Endothelial cell of umbilical vein (primary cell): ENCODE data around the gene FAM174B. TPM values are rescaled to one million over a fixed set of nuclear protein-coding genes. Genes with fewer than 3 reads are reported as not detected.

Experiments
- BruUV-seq: library from RNA; stranded (reverse); fragments of 400-500 nt; replicated peaks from 2 replicates; lab custom pipeline; 2021; lab: Mats Ljungman, UMichigan
- CTCF ChIA-PET: fragments of 300-600, 350-600 bp; sonication (Branson Sonifier 250); formaldehyde crosslinking; loops from one replicate; lab custom pipeline; 2021; ENCODE audit warnings: antibody characterized with exemption, inconsistent platforms; lab: Charles Lee
- POLR2A ChIA-PET: fragments of 300-600, 350-600 bp; sonication (Branson Sonifier 250); formaldehyde crosslinking; loops from one replicate; lab custom pipeline; 2021; ENCODE audit warnings: antibody characterized with exemption, inconsistent platforms; lab: Charles Lee
- DNase-seq: peaks from one replicate; pipeline ENCODE4 v3.0.0-alpha.2; 2011; ENCODE audit warnings: low read depth, low spot score
- FAIRE-seq: peaks from 2 replicates; lab custom pipeline; 2011; peaks lifted over from hg19 to GRCh38; lab: Jason Lieb, UNC
- H2AFZ ChIP-seq: 2 replicates; pipeline ENCODE4 v1.6.0; 2012; ENCODE audit warnings: low read depth, low read length, control low read depth, inconsistent platforms
- H3K27ac ChIP-seq: 2 replicates; pipeline ENCODE4 v1.5.1; 2011; ENCODE audit warnings: low read depth, mild to moderate bottlenecking, control low read depth, low read length, moderate library complexity; ENCODE audit not compliant: insufficient read depth
- H3K27me3 ChIP-seq, 2 experiments: 2 replicates each; pipeline versions ENCODE4 v1.6.0 to v1.6.1; 2011; ENCODE audit warnings: low read length in 2 of 2, mixed read lengths in 1 of 2; ENCODE audit not compliant: control insufficient read depth in 2 of 2, insufficient read depth in 2 of 2
- H3K36me3 ChIP-seq, 2 experiments: 2 replicates in 1 of 2; 3 replicates in 1 of 2; pipeline ENCODE4 v1.5.1; 2011; ENCODE audit warnings: low read length in 2 of 2, mild to moderate bottlenecking in 1 of 2, moderate library complexity in 1 of 2; ENCODE audit not compliant: control insufficient read depth in 2 of 2, insufficient read depth in 2 of 2; ENCODE audit errors: extremely low read depth in 1 of 2
- H3K4me1 ChIP-seq: 3 replicates; pipeline ENCODE4 v1.5.1; 2011; ENCODE audit warnings: mild to moderate bottlenecking, low read length; ENCODE audit not compliant: control insufficient read depth, insufficient read depth; ENCODE audit errors: extremely low read depth
- H3K4me2 ChIP-seq: 2 replicates; pipeline ENCODE4 v1.6.1; 2011; ENCODE audit warnings: low read length, control low read depth, mixed read lengths; ENCODE audit not compliant: insufficient read depth
- H3K4me3 ChIP-seq, 3 experiments: fragments of 200-600 bp in 1 of 3; sonication (generic), shearing (Covaris generic) in 1 of 3; replicated peaks in 1 of 3; 2 replicates each; pipeline ENCODE4 v1.5.1; 2011 to 2016; ENCODE audit warnings: control low read depth in 3 of 3, low read length in 3 of 3, mild to moderate bottlenecking in 2 of 3, inconsistent platforms in 1 of 3, low read depth in 1 of 3, moderate library complexity in 1 of 3; ENCODE audit not compliant: insufficient read depth in 1 of 3
- H3K79me2 ChIP-seq: 2 replicates; pipeline ENCODE4 v1.6.0; 2012; ENCODE audit warnings: low read length, inconsistent platforms; ENCODE audit not compliant: control insufficient read depth, insufficient read depth
- H3K9ac ChIP-seq: replicated peaks from 2 replicates; pipeline ENCODE3; 2011; ENCODE audit warnings: low read length, control low read depth; ENCODE audit not compliant: insufficient read depth; ENCODE audit errors: extremely low read depth
- H3K9me1 ChIP-seq: replicated peaks from 3 replicates; pipeline ENCODE4 v1.6.0; 2011; ENCODE audit warnings: mild to moderate bottlenecking, low read length; ENCODE audit not compliant: control insufficient read depth, insufficient read depth; ENCODE audit errors: extremely low read depth
- H3K9me3 ChIP-seq: replicated peaks from 2 replicates; pipeline ENCODE4 v1.5.1; 2012; ENCODE audit warnings: low read length, inconsistent platforms; ENCODE audit not compliant: control insufficient read depth, insufficient read depth
- H4K20me1 ChIP-seq: replicated peaks from 2 replicates; pipeline ENCODE3; 2011; ENCODE audit warnings: mild to moderate bottlenecking, low read length; ENCODE audit not compliant: control insufficient read depth, insufficient read depth; ENCODE audit errors: extremely low read depth
- EZH2 ChIP-seq: IDR thresholded peaks from 2 replicates; pipeline ENCODE4 v1.6.1; 2012; ENCODE audit warnings: borderline replicate concordance, low read depth, mild to moderate bottlenecking, moderate library complexity, low read length, inconsistent platforms; ENCODE audit not compliant: severe bottlenecking
- FOS ChIP-seq: IDR thresholded peaks from 2 replicates; pipeline ENCODE4 v1.6.1; 2011; ENCODE audit warnings: mild to moderate bottlenecking, low read length, moderate library complexity, borderline replicate concordance; ENCODE audit not compliant: insufficient read depth
- GATA2 ChIP-seq: IDR thresholded peaks from 2 replicates; pipeline ENCODE4 v1.7.0; 2011; ENCODE audit warnings: low read depth, mild to moderate bottlenecking, moderate library complexity, mixed read lengths, low read length; ENCODE audit not compliant: insufficient read length, insufficient read depth
- JUN ChIP-seq: IDR thresholded peaks from 2 replicates; pipeline ENCODE4 v1.6.1; 2011; ENCODE audit warnings: borderline replicate concordance, low read depth; ENCODE audit not compliant: insufficient read length, insufficient read depth
- MYC ChIP-seq: IDR thresholded peaks from one replicate; pipeline ENCODE4 v1.6.1; 2011; ENCODE audit warnings: mild to moderate bottlenecking, low read depth, low read length
- POLR2A ChIP-seq: IDR thresholded peaks from 2 replicates; pipeline ENCODE4 v1.6.1; 2012; ENCODE audit warnings: low read depth, mild to moderate bottlenecking, control low read depth, low read length
- POLR2AphosphoS5 ChIP-seq: IDR thresholded peaks from 2 replicates; pipeline ENCODE4 v1.6.1; 2012; ENCODE audit warnings: low read depth, mild to moderate bottlenecking, control low read depth, low read length, moderate library complexity; ENCODE audit not compliant: insufficient read depth
- dilution Hi-C: fragments of 300-500 bp; cut with MboI; formaldehyde crosslinking; loops from one replicate; pipeline ENCODE4 v1.15.0; 2019; ENCODE audit warnings: low sequenced_read_pairs; ENCODE audit not compliant: extremely low pct_ligation_motif_present
- intact Hi-C: fragments of 100-400 bp; cut with micrococcal nuclease; formaldehyde crosslinking; loops from one replicate; pipeline ENCODE4 v1.10.0; 2022
- polyA plus RNA-seq, 4 experiments: library from polyadenylated mRNA; depleted of rRNA in 3 of 4; stranded (reverse) in 3 of 4; unstranded in 1 of 4; fragments of >200 nt; gene quantifications; 2 replicates each; pipeline versions ENCODE4 v1.2.1 to v1.2.3, GENCODE V29; 2011 to 2012; ENCODE audit warnings: missing spikeins in 1 of 4
- total RNA-seq: library from RNA; stranded (reverse); gene quantifications from 2 replicates; pipeline ENCODE4 v1.2.3, GENCODE V29; 2021
- TF ChIP-seq, protein P1 (sequence below), 2 donors: IDR thresholded peaks; 1 replicate in 1 of 2; 2 replicates in 1 of 2; pipeline ENCODE4 v1.5.1; 2011; ENCODE audit warnings: low read length in 2 of 2, mild to moderate bottlenecking in 2 of 2, moderate library complexity in 2 of 2, control low read depth in 1 of 2, inconsistent platforms in 1 of 2, low read depth in 1 of 2; ENCODE audit not compliant: insufficient read depth in 1 of 2; ENCODE audit errors: extremely low read depth in 1 of 2
- TF ChIP-seq, protein P2 (sequence below): IDR thresholded peaks from 2 replicates; pipeline ENCODE4 v1.6.1; 2011; ENCODE audit not compliant: insufficient read depth, insufficient read length

The FAM174B gene
- total and polyA plus RNA-seq, 2 donors (not counting 3 experiments of a cell fraction or from before 2014, with no cell fraction given) = 25.9 to 30.2 TPM

DNA sequence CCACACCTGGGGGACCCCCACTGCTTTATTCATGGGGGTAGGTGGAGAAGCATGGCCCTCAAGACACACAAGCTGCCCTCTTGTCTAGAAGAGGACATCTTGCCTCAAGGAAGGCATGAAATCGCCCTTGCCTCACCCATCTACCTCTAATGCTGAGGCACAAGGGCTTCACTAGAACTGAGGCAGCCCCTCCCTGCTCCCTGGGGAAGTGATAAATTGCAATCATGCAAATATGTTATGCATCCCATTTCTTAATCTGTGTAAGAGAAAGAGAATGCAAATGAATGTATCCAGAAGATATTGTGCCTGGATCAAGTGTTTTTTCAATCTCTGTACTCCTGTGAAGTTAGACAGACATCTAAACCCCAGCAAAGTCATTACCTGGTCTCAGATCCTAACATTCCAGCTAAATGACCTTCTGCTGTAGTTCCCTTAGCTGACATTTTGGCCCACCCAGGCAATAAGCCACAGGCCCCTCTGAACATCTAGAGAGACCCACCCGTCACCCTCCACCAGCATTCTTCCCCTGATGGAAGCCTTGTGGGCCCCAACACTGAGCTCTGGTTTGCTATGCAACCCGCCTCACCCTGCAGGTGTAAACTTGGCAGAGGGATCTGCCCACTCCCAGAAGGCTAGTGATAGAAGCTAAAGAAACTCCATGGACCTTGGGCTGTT, 53.8 kb downstream of the FAM174B start:
- intact Hi-C loops = no loop called here
- TF ChIP-seq, protein P1, sequence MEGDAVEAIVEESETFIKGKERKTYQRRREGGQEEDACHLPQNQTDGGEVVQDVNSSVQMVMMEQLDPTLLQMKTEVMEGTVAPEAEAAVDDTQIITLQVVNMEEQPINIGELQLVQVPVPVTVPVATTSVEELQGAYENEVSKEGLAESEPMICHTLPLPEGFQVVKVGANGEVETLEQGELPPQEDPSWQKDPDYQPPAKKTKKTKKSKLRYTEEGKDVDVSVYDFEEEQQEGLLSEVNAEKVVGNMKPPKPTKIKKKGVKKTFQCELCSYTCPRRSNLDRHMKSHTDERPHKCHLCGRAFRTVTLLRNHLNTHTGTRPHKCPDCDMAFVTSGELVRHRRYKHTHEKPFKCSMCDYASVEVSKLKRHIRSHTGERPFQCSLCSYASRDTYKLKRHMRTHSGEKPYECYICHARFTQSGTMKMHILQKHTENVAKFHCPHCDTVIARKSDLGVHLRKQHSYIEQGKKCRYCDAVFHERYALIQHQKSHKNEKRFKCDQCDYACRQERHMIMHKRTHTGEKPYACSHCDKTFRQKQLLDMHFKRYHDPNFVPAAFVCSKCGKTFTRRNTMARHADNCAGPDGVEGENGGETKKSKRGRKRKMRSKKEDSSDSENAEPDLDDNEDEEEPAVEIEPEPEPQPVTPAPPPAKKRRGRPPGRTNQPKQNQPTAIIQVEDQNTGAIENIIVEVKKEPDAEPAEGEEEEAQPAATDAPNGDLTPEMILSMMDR (IDR thresholded peaks at IDR 0.05; ENCODE audit: extremely low read depth in 1 of 2, insufficient read depth in 1 of 2, low read depth in 1 of 2, low read length in 2 of 2) = no peak
- no peak for TF ChIP-seq FOS
- TF ChIP-seq JUN = no peak
- no peak for TF ChIP-seq MYC
- TF ChIP-seq POLR2AphosphoS5 = no peak
- TF ChIP-seq POLR2A = no peak
- TF ChIP-seq, protein P2, sequence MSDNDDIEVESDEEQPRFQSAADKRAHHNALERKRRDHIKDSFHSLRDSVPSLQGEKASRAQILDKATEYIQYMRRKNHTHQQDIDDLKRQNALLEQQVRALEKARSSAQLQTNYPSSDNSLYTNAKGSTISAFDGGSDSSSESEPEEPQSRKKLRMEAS = no peak
- TF ChIP-seq GATA2 = no peak
- TF ChIP-seq EZH2 = no peak
- CTCF ChIA-PET = interaction anchor here (1.4 kb wide), 1 partner anchor 80 kb away, joined by 4 read pairs; no protein-coding TSS in a partner anchor
- no peak overlapping the region for H2AFZ ChIP-seq
- dilution Hi-C loops = no loop called here
- no peak for DNase-seq
- POLR2A ChIA-PET = no interaction called here
- no peak overlapping the region for H3K27ac ChIP-seq
- no peaks in the 10 kb centered on the region for H3K79me2 ChIP-seq
- no peaks in the 10 kb centered on the region for H4K20me1 ChIP-seq
- H3K4me1 ChIP-seq = no peaks in the 10 kb centered on the region
- FAIRE-seq = no peak
- H3K27me3 ChIP-seq = peaks cover 0 to 5% of the 10 kb centered on the region in 2 experiments
- H3K9me3 ChIP-seq = no peaks in the 10 kb centered on the region
- no peak overlapping the region for H3K4me3 ChIP-seq
- no peak overlapping the region for H3K4me2 ChIP-seq
- no peaks in the 10 kb centered on the region for H3K9me1 ChIP-seq
- no peaks in the 10 kb centered on the region for H3K36me3 ChIP-seq
- no peak overlapping the region for H3K9ac ChIP-seq
- BruUV-seq = no TSS peak
